Fibroblast of mammary gland (primary cell): ENCODE results near the gene ARMC3.

Experiments used
- DNase-seq: peaks from one replicate; pipeline ENCODE4 v3.0.0-alpha.2; 2010; ENCODE audit warnings: low read depth
- H3K4me3 ChIP-seq: 2 replicates; pipeline ENCODE4 v1.5.1; 2011; ENCODE audit warnings: low read depth, mild to moderate bottlenecking, low read length, moderate library complexity; ENCODE audit not compliant: control insufficient read depth
- CTCF ChIP-seq: conservative IDR thresholded peaks from 2 replicates; pipeline ENCODE4 v1.5.1; 2011; ENCODE audit warnings: low read depth, low read length, inconsistent platforms; ENCODE audit not compliant: control insufficient read depth, insufficient read depth

Gene ARMC3

GRCh38 chr10:23037152-23037551, 109.3 kb downstream of the ARMC3 start:
- no peak for TF ChIP-seq CTCF
- no peak overlapping the region for H3K4me3 ChIP-seq
- no peak for DNase-seq

- DNase-seq: no peak
- no peak overlapping the region for H3K4me3 ChIP-seq
- TF ChIP-seq CTCF: no peak
These were observed 109.7 kb downstream of the ARMC3 start for GRCh38 chr10:23037561-23037960.

- no peak for TF ChIP-seq CTCF
- DNase-seq: no peak
- no peak overlapping the region for H3K4me3 ChIP-seq
These were observed 110.3 kb downstream of the ARMC3 start for GRCh38 chr10:23038172-23038571.

- no peak for TF ChIP-seq CTCF
- H3K4me3 ChIP-seq: no peak overlapping the region
- no peak for DNase-seq
These were observed 112.1 kb downstream of the ARMC3 start for GRCh38 chr10:23040002-23040401.

GRCh38 chr10:23046027-23046426, 118.2 kb downstream of the ARMC3 start:
- DNase-seq: no peak
- TF ChIP-seq CTCF: no peak
- H3K4me3 ChIP-seq: no peak overlapping the region

GRCh38 chr10:23047201-23048050, 119.6 kb downstream of the ARMC3 start:
- no peak for TF ChIP-seq CTCF
- DNase-seq: peak; percentile 7
- H3K4me3 ChIP-seq: no peak overlapping the region
